ENCODE measurements around the gene ZFYVE21. TPM values are rescaled to one million over a fixed set of nuclear protein-coding genes. Genes with fewer than 3 reads are reported as not detected.

Gene ZFYVE21
- total and polyA plus RNA-seq, 9 donors = 75.6 to 111 (median 83.1) TPM

- Histone ChIP-seq H3K4me3 (no peak overlapping the region), H3K27ac (no peak overlapping the region), H3K4me1 (ENCODE audit: insufficient read depth) (peaks cover 2% of the 10 kb centered on the region), H3K9me3 (no peaks in the 10 kb centered on the region), H3K27me3 (no peaks in the 10 kb centered on the region), H3K36me3 (no peaks in the 10 kb centered on the region)
- WGBS, 3 donors = 92 to 96% (median 93%) methylated on average over 2 of the region's 2 CpGs
- DNase-seq = no peak
- intact Hi-C loops (cut with DNase I) = no loop called here
- TF ChIP-seq POLR2A (IDR thresholded peaks at IDR 0.05) (no peak), EP300 (IDR thresholded peaks at IDR 0.05) (no peak), CTCF (IDR thresholded peaks at IDR 0.05) (no peak)
These were observed 46.2 kb upstream of the ZFYVE21 start for GRCh38 chr14:103669370-103669769.

- H3K36me3 ChIP-seq = no peaks in the 10 kb centered on the region
- H3K27ac ChIP-seq = no peak overlapping the region
- H3K4me3 ChIP-seq = no peak overlapping the region
- WGBS, 3 donors = 90 to 92% (median 92%) methylated on average over 4 of the region's 4 CpGs
- H3K9me3 ChIP-seq = no peaks in the 10 kb centered on the region
- intact Hi-C loops (cut with DNase I) = no loop called here
- no peaks in the 10 kb centered on the region for H3K4me1 ChIP-seq (ENCODE audit: insufficient read depth)
- H3K27me3 ChIP-seq = no peaks in the 10 kb centered on the region
- no peak for TF ChIP-seq CTCF (IDR thresholded peaks at IDR 0.05)
- no peak for TF ChIP-seq POLR2A (IDR thresholded peaks at IDR 0.05)
- no peak for DNase-seq
These were observed 43.7 kb upstream of the ZFYVE21 start for GRCh38 chr14:103671911-103672310.

GRCh38 chr14:103675957-103676356 lies 39.7 kb upstream of the ZFYVE21 start:
- Histone ChIP-seq H3K4me3 (no peak overlapping the region), H3K27me3 (no peaks in the 10 kb centered on the region), H3K9me3 (no peaks in the 10 kb centered on the region), H3K4me1 (ENCODE audit: insufficient read depth) (peaks cover 2% of the 10 kb centered on the region), H3K27ac (no peak overlapping the region), H3K36me3 (no peaks in the 10 kb centered on the region)
- intact Hi-C loops (cut with DNase I) = no loop called here
- 88 to 91% (median 90%) methylated on average over 8 of the region's 8 CpGs for WGBS, 3 donors
- TF ChIP-seq EP300 (IDR thresholded peaks at IDR 0.05) (no peak), CTCF (IDR thresholded peaks at IDR 0.05) (no peak), POLR2A (IDR thresholded peaks at IDR 0.05) (no peak)
- peak in 1 of 5 donors; percentile 24 for DNase-seq

GRCh38 chr14:103676881-103677675 lies 38.5 kb upstream of the ZFYVE21 start:
- H3K27me3 ChIP-seq = no peaks in the 10 kb centered on the region
- no peak overlapping the region for H3K27ac ChIP-seq
- H3K36me3 ChIP-seq = no peaks in the 10 kb centered on the region
- WGBS, 3 donors = 38 to 55% (median 53%) methylated on average over 16 of the region's 16 CpGs
- TF ChIP-seq EP300 (IDR thresholded peaks at IDR 0.05) = no peak
- TF ChIP-seq CTCF (IDR thresholded peaks at IDR 0.05) = no peak
- TF ChIP-seq POLR2A (IDR thresholded peaks at IDR 0.05) = no peak
- DNase-seq = peak in 1 of 5 donors; percentile 35
- H3K9me3 ChIP-seq = no peaks in the 10 kb centered on the region
- intact Hi-C loops (cut with DNase I) = no loop called here
- peaks cover 2% of the 10 kb centered on the region for H3K4me1 ChIP-seq (ENCODE audit: insufficient read depth)
- no peak overlapping the region for H3K4me3 ChIP-seq

Measured in ovary (tissue), 9 donors.